Activated B cell treated with CpG ODN at 0.5 μM for 24 hours (primary cell): ENCODE measurements around the gene COMP. TPM values are rescaled to one million over a fixed set of nuclear protein-coding genes. Genes with fewer than 3 reads are reported as not detected.

Experiments used
- ATAC-seq: fragments of 200-7000 bp; cut with Tn5 transposase; one replicate; pipeline ENCODE4 v1.10.0; 2021; ENCODE audit warnings: low read depth, mild to moderate bottlenecking, moderate library complexity
- CTCF ChIA-PET: fragments of 350-600 bp; sonication (Branson Sonifier 250); formaldehyde crosslinking; loops from one replicate; lab custom pipeline; 2021; ENCODE audit warnings: antibody characterized with exemption; lab: Charles Lee
- POLR2A ChIA-PET: fragments of 350-600 bp; sonication (Branson Sonifier 250); formaldehyde crosslinking; loops from one replicate; lab custom pipeline; 2021; ENCODE audit warnings: antibody characterized with exemption; lab: Charles Lee
- DNase-seq: peaks from one replicate; pipeline ENCODE4 v3.0.0; 2022
- H3K27ac Mint-ChIP-seq: one replicate; pipeline ENCODE4 v1.8.0; 2020; ENCODE audit warnings: mixed read lengths
- H3K27me3 Mint-ChIP-seq: one replicate; pipeline ENCODE4 v1.8.0; 2021; ENCODE audit warnings: mixed read lengths
- H3K36me3 Mint-ChIP-seq: one replicate; pipeline ENCODE4 v1.8.0; 2021; ENCODE audit warnings: low read depth, mixed read lengths
- H3K4me1 Mint-ChIP-seq: one replicate; pipeline ENCODE4 v1.8.0; 2021; ENCODE audit warnings: mixed read lengths
- H3K4me3 Mint-ChIP-seq: one replicate; pipeline ENCODE4 v1.8.0; 2020; ENCODE audit warnings: mild to moderate bottlenecking, mixed read lengths
- H3K9me3 Mint-ChIP-seq: one replicate; pipeline ENCODE4 v1.8.0; 2020; ENCODE audit warnings: mixed read lengths
- CTCF ChIP-seq: fragments of 200-600 bp; IDR thresholded peaks from one replicate; pipeline ENCODE4 v1.8.0; 2022; ENCODE audit warnings: antibody characterized with exemption, mild to moderate bottlenecking
- intact Hi-C: fragments of 100-400 bp; cut with micrococcal nuclease; formaldehyde crosslinking; loops from one replicate; pipeline ENCODE4 v1.15.1; 2024
- total RNA-seq: library from RNA; stranded (reverse); gene quantifications from 2 replicates; pipeline ENCODE4 v1.2.3, GENCODE V29; 2022

COMP gene
- total RNA-seq, 1 donor from 2014 or later: 0.16 TPM

- Mint-ChIP-seq H3K9me3 (no peaks in the 10 kb centered on the region), H3K4me3 (no peak overlapping the region)
Measured at GRCh38 chr19:18768046-18768771, 22.9 kb downstream of the COMP start.

GRCh38 chr19:18765224-18765623, 25.9 kb downstream of the COMP start:
- POLR2A ChIA-PET: no interaction called here
- H3K27ac Mint-ChIP-seq: no peak overlapping the region
- CTCF ChIA-PET: no interaction called here

More at GRCh38 chr19:18768046-18768771, 22.9 kb downstream of the COMP start:
- intact Hi-C loops: no loop called here
- peaks cover 1% of the 10 kb centered on the region for H3K36me3 Mint-ChIP-seq
- no peak overlapping the region for H3K27ac Mint-ChIP-seq
- H3K27me3 Mint-ChIP-seq: no peaks in the 10 kb centered on the region
- peaks cover 6% of the 10 kb centered on the region for H3K4me1 Mint-ChIP-seq
- POLR2A ChIA-PET: no interaction called here
- no peak for TF ChIP-seq CTCF
- CTCF ChIA-PET: no interaction called here
- ATAC-seq: no peak
- DNase-seq: no peak

GRCh38 chr19:18764591-18765051, 26.5 kb downstream of the COMP start:
- CTCF ChIA-PET: no interaction called here
- Mint-ChIP-seq H3K4me3 (no peak overlapping the region), H3K27ac (no peak overlapping the region), H3K9me3 (no peaks in the 10 kb centered on the region), H3K27me3 (no peaks in the 10 kb centered on the region), H3K36me3 (peaks cover 1% of the 10 kb centered on the region), H3K4me1 (peaks cover 6% of the 10 kb centered on the region)
- ATAC-seq (no peak), DNase-seq (no peak)
- POLR2A ChIA-PET: no interaction called here
- no peak for TF ChIP-seq CTCF
- intact Hi-C loops: no loop called here

More at GRCh38 chr19:18765224-18765623, 25.9 kb downstream of the COMP start:
- no peak for TF ChIP-seq CTCF
- no peak for ATAC-seq
- Mint-ChIP-seq H3K9me3 (no peaks in the 10 kb centered on the region), H3K36me3 (peaks cover 1% of the 10 kb centered on the region), H3K27me3 (no peaks in the 10 kb centered on the region), H3K4me1 (peaks cover 6% of the 10 kb centered on the region), H3K4me3 (no peak overlapping the region)
- intact Hi-C loops: no loop called here
- DNase-seq: no peak

- no peak for TF ChIP-seq CTCF
- peaks cover 6% of the 10 kb centered on the region for H3K4me1 Mint-ChIP-seq
- intact Hi-C loops: no loop called here
- ATAC-seq (no peak), DNase-seq (no peak)
- no peaks in the 10 kb centered on the region for H3K27me3 Mint-ChIP-seq
- H3K27ac Mint-ChIP-seq: no peak overlapping the region
- ChIA-PET CTCF (no interaction called here), POLR2A (no interaction called here)
- no peaks in the 10 kb centered on the region for H3K9me3 Mint-ChIP-seq
- no peak overlapping the region for H3K4me3 Mint-ChIP-seq
- H3K36me3 Mint-ChIP-seq: peaks cover 1% of the 10 kb centered on the region
Measured at GRCh38 chr19:18763674-18764590, 27.2 kb downstream of the COMP start.
